Natural killer cell (primary cell): ENCODE measurements around the gene XIRP2. TPM values are rescaled to one million over a fixed set of nuclear protein-coding genes. Genes with fewer than 3 reads are reported as not detected.

Source experiments
- ATAC-seq, 3 donors: fragments of 150-1000 bp in 2 of 3; fragments of 200-7000 bp in 1 of 3; cut with Tn5 transposase; 1 replicate in 1 of 3; 2 replicates in 2 of 3; pipeline ENCODE4 v1.10.0; 2021; ENCODE audit warnings: mild to moderate bottlenecking in 2 of 3, moderate library complexity in 2 of 3
- DNase-seq, 2 donors: peaks; one replicate each; pipeline versions ENCODE4 v3.0.0 to v3.0.0-alpha.2; 2013 to 2021; ENCODE audit warnings: mixed read lengths in 1 of 2
- H3K27ac ChIP-seq: one replicate; pipeline ENCODE4 v1.5.1; 2013; ENCODE audit warnings: mild to moderate bottlenecking, low read length
- H3K27me3 ChIP-seq: one replicate; pipeline ENCODE4 v1.6.1; 2013; ENCODE audit warnings: low read length; ENCODE audit not compliant: control insufficient read depth, insufficient read depth
- H3K36me3 ChIP-seq: one replicate; pipeline ENCODE4 v1.6.1; 2013; ENCODE audit warnings: low read length; ENCODE audit not compliant: control insufficient read depth, insufficient read depth
- H3K4me1 ChIP-seq: one replicate; pipeline ENCODE4 v1.6.1; 2013; ENCODE audit warnings: low read length; ENCODE audit not compliant: control insufficient read depth, insufficient read depth
- H3K4me3 ChIP-seq: one replicate; pipeline ENCODE4 v1.5.1; 2013; ENCODE audit warnings: low read length
- H3K9me3 ChIP-seq: one replicate; pipeline ENCODE4 v1.6.1; 2013; ENCODE audit warnings: low read length; ENCODE audit not compliant: control insufficient read depth, insufficient read depth
- H3K27ac Mint-ChIP-seq, 2 donors: one replicate each; pipeline ENCODE4 v1.8.0; 2022; ENCODE audit warnings: mild to moderate bottlenecking in 2 of 2, mixed read lengths in 2 of 2, moderate library complexity in 1 of 2
- H3K27me3 Mint-ChIP-seq, 2 donors: one replicate each; pipeline ENCODE4 v1.8.0; 2022; ENCODE audit warnings: low read depth in 2 of 2, mixed read lengths in 2 of 2
- H3K36me3 Mint-ChIP-seq: one replicate; pipeline ENCODE4 v1.8.0; 2022; ENCODE audit warnings: mixed read lengths
- H3K4me1 Mint-ChIP-seq, 2 donors: one replicate each; pipeline ENCODE4 v1.8.0; 2022; ENCODE audit warnings: mixed read lengths in 2 of 2
- H3K4me3 Mint-ChIP-seq: one replicate; pipeline ENCODE4 v1.8.0; 2022; ENCODE audit warnings: mild to moderate bottlenecking, moderate library complexity, mixed read lengths
- H3K9me3 Mint-ChIP-seq, 2 donors: one replicate each; pipeline ENCODE4 v1.8.0; 2022; ENCODE audit warnings: mixed read lengths in 2 of 2
- WGBS: methylation state at CpG from one replicate; pipeline ENCODE4 v1.1.7; 2013; ENCODE audit warnings: missing lambda C conversion rate; ENCODE audit not compliant: insufficient coverage; 5-methylcytosine and 5-hydroxymethylcytosine counted together
- intact Hi-C: fragments of 100-400 bp; cut with micrococcal nuclease; formaldehyde crosslinking; loops from one replicate; pipeline ENCODE4 v1.14.2; 2022
- total RNA-seq, 4 donors: library from RNA; stranded (reverse); fragments of 120-200 nt in 1 of 4; gene quantifications; one replicate each; pipeline versions ENCODE4 v1.2.3 to v1.2.4, GENCODE V29; 2013 to 2022
- TF ChIP-seq, protein P1 (sequence below): fragments of 200-600 bp; IDR thresholded peaks from one replicate; pipeline ENCODE4 v1.8.0; 2022; ENCODE audit warnings: antibody characterized with exemption

The XIRP2 gene
- total RNA-seq, 3 donors from 2014 or later (not counting 1 experiment from before 2014, with no cell fraction given): 0.16 TPM; not detected in 2

DNA sequence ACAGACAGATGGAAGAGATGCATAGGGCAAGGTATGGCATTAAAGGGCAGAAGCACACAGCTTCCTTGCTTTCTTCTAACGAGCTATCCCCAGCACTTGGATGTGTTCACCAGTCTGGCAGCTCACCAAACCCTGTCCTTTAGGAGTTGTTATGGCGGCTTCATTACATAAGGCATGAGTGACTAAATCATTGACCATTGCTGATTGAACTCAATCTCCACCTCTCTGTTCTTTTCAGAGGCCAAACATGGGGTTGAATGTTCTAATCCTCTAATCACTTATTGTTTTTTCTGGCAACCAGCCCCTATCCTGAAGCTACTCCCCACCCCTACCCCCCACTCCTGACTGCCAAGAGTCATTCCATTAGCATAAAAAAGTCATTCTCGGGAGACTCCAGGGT, 301.8 kb downstream of the XIRP2 start:
- no peaks in the 10 kb centered on the region for H3K36me3 Mint-ChIP-seq
- no peaks in the 10 kb centered on the region for H3K4me1 Mint-ChIP-seq
- ATAC-seq (no peak), DNase-seq (no peak)
- Histone ChIP-seq H3K36me3 (no peaks in the 10 kb centered on the region), H3K4me1 (no peaks in the 10 kb centered on the region), H3K4me3 (no peak overlapping the region), H3K9me3 (no peaks in the 10 kb centered on the region), H3K27me3 (no peaks in the 10 kb centered on the region), H3K27ac (no peak overlapping the region)
- H3K9me3 Mint-ChIP-seq: peaks cover 0 to 7% of the 10 kb centered on the region in 2 donors
- 88% methylated on average over 2 of the region's 3 CpGs for WGBS
- no peak overlapping the region for H3K4me3 Mint-ChIP-seq
- no peaks in the 10 kb centered on the region for H3K27me3 Mint-ChIP-seq
- H3K27ac Mint-ChIP-seq: no peak overlapping the region
- intact Hi-C loops: no loop called here
- TF ChIP-seq, protein P1, sequence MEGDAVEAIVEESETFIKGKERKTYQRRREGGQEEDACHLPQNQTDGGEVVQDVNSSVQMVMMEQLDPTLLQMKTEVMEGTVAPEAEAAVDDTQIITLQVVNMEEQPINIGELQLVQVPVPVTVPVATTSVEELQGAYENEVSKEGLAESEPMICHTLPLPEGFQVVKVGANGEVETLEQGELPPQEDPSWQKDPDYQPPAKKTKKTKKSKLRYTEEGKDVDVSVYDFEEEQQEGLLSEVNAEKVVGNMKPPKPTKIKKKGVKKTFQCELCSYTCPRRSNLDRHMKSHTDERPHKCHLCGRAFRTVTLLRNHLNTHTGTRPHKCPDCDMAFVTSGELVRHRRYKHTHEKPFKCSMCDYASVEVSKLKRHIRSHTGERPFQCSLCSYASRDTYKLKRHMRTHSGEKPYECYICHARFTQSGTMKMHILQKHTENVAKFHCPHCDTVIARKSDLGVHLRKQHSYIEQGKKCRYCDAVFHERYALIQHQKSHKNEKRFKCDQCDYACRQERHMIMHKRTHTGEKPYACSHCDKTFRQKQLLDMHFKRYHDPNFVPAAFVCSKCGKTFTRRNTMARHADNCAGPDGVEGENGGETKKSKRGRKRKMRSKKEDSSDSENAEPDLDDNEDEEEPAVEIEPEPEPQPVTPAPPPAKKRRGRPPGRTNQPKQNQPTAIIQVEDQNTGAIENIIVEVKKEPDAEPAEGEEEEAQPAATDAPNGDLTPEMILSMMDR: no peak

DNA sequence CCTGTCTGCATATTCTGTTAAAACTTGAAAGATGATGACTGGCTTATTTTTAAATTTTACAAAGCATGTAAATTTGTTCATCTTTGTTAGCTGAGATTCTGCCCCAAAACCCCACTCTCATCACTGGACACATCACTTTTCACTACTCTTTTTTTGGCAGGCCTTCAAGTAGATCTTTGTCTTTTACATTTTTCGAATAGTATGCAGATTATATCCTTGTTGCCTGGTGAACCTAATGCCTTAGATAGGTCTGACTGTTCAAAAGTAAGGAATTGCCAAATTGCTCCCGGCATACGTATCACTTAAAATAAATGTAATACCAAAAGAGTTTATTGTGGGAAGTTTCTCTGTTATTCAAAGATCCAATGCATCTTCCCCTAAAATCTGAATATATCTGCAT, 303.3 kb downstream of the XIRP2 start:
- no peaks in the 10 kb centered on the region for H3K27me3 Mint-ChIP-seq
- no peak overlapping the region for H3K4me3 Mint-ChIP-seq
- intact Hi-C loops: no loop called here

DNA sequence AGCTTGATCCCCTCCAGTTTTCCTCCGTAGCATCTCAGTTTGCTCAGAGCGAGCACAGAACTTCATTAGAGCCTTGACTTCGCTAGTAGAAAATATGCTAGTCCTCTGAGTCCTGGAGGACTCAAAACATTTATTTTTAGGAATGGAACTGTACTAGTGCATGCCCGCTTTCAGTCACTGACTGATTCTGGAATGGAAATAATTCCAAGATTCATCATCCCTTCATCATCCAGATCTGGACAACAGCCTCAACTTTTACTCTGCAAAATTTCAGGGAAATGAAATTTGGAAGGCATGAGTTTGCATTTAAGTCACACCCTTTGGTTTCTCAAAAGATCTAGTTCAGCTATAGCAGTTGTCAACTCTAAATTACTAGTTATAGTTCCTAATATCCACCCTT, 304.6 kb downstream of the XIRP2 start:
- no peaks in the 10 kb centered on the region for H3K36me3 ChIP-seq
- no peak overlapping the region for H3K27ac ChIP-seq
- DNase-seq: no peak
- no peaks in the 10 kb centered on the region for H3K4me1 ChIP-seq
- intact Hi-C loops: no loop called here
- Mint-ChIP-seq H3K4me1 (peaks cover 0 to 10% of the 10 kb centered on the region in 2 donors), H3K4me3 (no peak overlapping the region), H3K27ac (no peak overlapping the region), H3K27me3 (no peaks in the 10 kb centered on the region), H3K36me3 (no peaks in the 10 kb centered on the region), H3K9me3 (peaks cover 0 to 7% of the 10 kb centered on the region in 2 donors)
- ATAC-seq: no peak
- TF ChIP-seq, protein P1: no peak
- no peaks in the 10 kb centered on the region for H3K27me3 ChIP-seq
- no peaks in the 10 kb centered on the region for H3K9me3 ChIP-seq
- no peak overlapping the region for H3K4me3 ChIP-seq
- 89% methylated on average over 3 of the region's 4 CpGs for WGBS

More for the DNA sequence above, 303.3 kb downstream of the XIRP2 start:
- Histone ChIP-seq H3K27ac (no peak overlapping the region), H3K4me3 (no peak overlapping the region), H3K9me3 (no peaks in the 10 kb centered on the region), H3K4me1 (no peaks in the 10 kb centered on the region), H3K27me3 (no peaks in the 10 kb centered on the region), H3K36me3 (no peaks in the 10 kb centered on the region)
- H3K36me3 Mint-ChIP-seq: no peaks in the 10 kb centered on the region
- 80% methylated on average over 1 of the region's 3 CpGs for WGBS
- H3K4me1 Mint-ChIP-seq: peaks cover 0 to 7% of the 10 kb centered on the region in 2 donors
- TF ChIP-seq, protein P1: no peak
- no peak overlapping the region for H3K27ac Mint-ChIP-seq
- no peak for DNase-seq
- H3K9me3 Mint-ChIP-seq: peaks cover 0 to 7% of the 10 kb centered on the region in 2 donors
- ATAC-seq: no peak
